ENCODE measurements around the gene SMARCAL1.
A peak's percentile ranks its signal among the peaks of the same experiment; 100 is the strongest.
"Not testable (repeated sequence)": the region's sequence is repeated elsewhere in the genome, so short reads cannot be mapped to it uniquely, and the experiment has no call there.

SMARCAL1 gene

DNA sequence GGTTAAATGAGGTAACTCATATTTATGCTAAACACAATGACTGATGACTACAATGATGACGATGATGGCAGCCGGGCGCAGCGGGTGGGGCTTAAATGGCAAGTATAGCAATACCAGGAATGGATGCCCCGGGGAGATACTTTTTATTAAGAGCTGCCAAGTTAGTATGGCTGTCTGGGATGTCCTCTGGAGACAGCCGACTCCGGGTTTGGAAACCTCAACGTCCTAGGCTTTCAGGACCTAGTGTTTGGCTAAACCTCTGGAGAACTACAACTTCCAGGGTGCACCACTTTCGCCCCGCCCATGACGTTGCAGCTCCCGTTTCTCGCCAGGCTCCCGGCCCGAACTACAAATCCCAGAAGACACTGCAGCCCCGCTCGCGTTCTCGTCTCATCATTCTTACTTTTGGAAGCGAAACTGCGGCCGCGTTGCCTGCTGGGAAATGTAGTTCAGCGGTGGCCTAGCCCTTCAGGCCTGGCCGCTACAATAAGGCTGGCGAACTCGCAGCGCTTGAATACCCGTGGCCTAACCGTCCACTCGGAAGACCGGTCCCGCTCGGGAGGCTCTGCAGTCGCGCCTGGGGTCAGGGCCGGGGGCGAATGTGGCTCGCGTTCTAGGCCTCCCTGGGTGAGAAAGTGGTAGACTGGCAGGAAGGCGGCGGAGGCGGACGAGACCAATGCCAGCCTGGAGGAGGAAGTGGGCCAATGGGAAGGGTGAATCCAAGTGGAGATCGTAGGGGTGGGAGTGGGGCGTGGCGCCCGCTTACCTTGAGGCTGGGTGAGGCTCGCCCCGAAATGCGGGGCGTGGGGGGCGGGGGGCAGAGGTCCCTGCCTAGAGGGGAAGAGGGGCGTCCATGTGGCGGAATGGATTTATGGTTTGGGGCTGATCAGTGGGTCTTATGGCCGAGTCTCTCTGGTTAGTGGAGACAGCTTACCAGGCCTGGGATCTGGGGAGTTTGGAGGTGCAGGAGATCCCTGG, at the start of gene SMARCAL1:
Gene SMARCAL1, plus strand, starts transcription at position 463 of the 978 bp plus-strand sequence. CDS start 2,221 bp downstream, outside the sequence.
- Mint-ChIP-seq H3K4me3 (peak within 1 kb of the TSS; percentile 92), H3K27me3 (no peaks in the 10 kb centered on the region), H3K9me3 (no peaks in the 10 kb centered on the region), H3K36me3 (ENCODE audit: low read depth) (peaks cover 19% of the 10 kb centered on the region), H3K27ac (peak within 1 kb of the TSS; percentile 90), H3K4me1 (ENCODE audit: low read depth) (peaks cover 17% of the 10 kb centered on the region)

DNA sequence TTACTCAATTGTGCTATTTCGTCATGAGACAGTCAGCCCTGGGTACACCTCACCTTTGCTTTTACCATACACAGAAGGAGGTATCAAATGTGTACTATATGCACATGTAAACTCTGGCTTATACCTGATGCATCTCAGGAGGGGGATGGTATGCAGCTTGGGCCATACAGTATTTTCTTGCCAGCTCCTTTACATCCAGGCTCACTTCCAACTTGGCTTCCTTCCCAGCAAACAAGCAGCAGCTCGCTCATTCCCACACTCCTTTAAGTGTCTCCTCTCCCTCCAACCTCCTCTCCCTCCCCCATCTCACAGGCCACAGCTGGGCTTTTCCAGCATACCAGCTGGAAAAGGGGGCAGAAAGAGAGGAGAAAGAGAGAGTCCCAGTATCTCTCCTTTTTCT, 49.6 kb upstream of the SMARCAL1 start:
- H3K4me1 Mint-ChIP-seq (ENCODE audit: low read depth): no peaks in the 10 kb centered on the region
- H3K36me3 Mint-ChIP-seq (ENCODE audit: low read depth): no peaks in the 10 kb centered on the region
- no peaks in the 10 kb centered on the region for H3K9me3 Mint-ChIP-seq
- no peak overlapping the region for H3K4me3 Mint-ChIP-seq
- H3K27me3 Mint-ChIP-seq: peaks cover 11% of the 10 kb centered on the region
- no peak overlapping the region for H3K27ac Mint-ChIP-seq

DNA sequence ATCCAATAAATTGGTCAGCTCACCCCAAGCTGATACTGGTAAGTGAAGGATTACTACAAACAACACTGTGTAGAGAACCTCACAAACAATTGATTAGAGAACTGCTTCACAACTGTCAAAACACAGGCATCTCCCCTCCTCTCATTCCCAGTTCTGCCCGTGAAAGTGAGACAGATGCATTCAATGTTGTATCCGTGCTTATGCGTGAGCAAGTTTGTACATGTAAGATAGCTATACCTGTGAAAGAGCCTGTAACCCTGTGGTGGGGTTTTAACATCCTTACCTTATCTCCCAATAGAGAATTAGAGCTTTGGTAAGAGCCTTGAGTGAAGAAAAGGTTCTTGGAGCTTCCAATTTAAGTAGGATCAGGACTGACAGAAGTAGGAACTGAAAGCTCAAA, 49.1 kb upstream of the SMARCAL1 start:
- H3K9me3 Mint-ChIP-seq: no peaks in the 10 kb centered on the region
- H3K27ac Mint-ChIP-seq: no peak overlapping the region
- H3K36me3 Mint-ChIP-seq (ENCODE audit: low read depth): no peaks in the 10 kb centered on the region
- no peaks in the 10 kb centered on the region for H3K4me1 Mint-ChIP-seq (ENCODE audit: low read depth)
- H3K4me3 Mint-ChIP-seq: no peak overlapping the region
- H3K27me3 Mint-ChIP-seq: peaks cover 11% of the 10 kb centered on the region

DNA sequence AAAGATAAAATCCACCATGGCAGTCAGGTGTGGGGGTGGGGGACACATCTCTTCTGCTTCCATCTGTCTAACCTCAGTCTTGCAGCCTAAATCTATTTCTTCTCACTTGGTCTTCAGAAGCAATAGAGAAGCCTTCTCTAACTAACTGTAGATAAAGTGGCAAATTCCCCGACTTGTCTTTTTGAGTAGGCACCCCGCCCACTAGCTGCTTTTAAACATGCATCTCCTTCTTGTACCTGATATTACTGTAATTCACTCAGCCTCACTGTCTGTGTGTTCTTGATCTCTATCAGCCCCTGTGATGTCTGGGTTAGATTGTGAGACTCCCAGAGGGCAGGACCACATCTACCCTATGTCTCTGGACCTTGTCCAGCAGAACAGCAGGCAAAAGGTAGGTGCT, 46.8 kb upstream of the SMARCAL1 start:
- Mint-ChIP-seq H3K27ac (no peak overlapping the region), H3K9me3 (no peaks in the 10 kb centered on the region), H3K27me3 (peaks cover 28% of the 10 kb centered on the region), H3K36me3 (ENCODE audit: low read depth) (no peaks in the 10 kb centered on the region), H3K4me3 (no peak overlapping the region), H3K4me1 (ENCODE audit: low read depth) (peaks cover 1% of the 10 kb centered on the region)

DNA sequence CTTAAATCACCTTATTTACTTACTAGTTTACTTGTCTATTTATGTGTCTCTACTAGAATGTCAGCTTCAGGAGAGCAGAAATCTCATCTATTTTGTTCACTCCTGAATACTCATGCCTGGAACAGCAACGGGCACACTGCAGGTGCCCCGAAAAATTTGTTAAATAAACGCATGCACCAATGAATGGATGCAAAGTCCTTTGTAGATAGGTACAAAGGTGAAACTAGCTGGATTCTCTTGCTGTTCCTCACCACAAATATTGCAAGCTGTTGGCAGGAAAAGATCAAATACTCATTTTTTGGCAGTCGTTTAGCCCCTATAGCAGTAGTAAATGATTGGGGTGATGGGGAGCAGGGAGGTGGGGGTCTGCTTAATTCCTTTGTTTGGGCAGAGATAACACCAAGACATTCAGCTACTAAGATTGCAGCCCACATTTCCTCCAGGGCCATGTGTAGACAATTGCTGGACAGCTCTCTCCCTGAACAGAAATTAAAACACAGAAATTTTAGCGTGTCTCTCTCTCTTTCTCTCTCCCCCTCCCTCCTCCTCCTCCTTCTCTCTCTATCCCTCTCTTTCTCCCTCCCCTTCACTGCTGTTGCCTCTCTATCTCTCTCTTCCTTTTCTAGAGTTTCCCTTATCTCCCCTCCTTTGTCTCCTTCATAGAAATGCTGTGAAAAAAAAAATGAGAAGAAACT, 45.4 kb upstream of the SMARCAL1 start:
- Mint-ChIP-seq H3K4me3 (no peak overlapping the region), H3K4me1 (ENCODE audit: low read depth) (peaks cover 8% of the 10 kb centered on the region), H3K27me3 (peaks cover 35% of the 10 kb centered on the region), H3K9me3 (no peaks in the 10 kb centered on the region), H3K27ac (no peak overlapping the region), H3K36me3 (ENCODE audit: low read depth) (no peaks in the 10 kb centered on the region)

DNA sequence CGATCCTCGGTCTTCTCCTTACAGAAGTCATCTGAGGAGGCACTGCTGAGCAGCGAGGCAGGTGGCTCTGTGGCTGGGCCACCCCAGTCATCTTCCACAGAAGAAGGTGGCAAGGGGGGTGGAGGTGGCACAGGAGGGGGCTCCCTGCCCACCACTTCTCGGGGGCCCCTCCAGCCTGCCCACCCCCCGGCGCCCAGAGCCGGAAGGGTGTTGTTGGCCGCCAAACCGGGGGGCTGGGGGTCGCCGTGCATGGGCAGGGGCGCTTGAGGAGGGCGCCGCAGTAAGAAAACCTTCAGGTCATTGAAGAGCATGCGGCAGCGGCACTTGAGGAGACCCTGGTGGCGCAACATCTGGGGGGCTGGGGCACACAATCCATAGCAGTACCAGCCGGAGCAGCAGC, 42.5 kb upstream of the SMARCAL1 start:
- H3K36me3 Mint-ChIP-seq (ENCODE audit: low read depth): no peaks in the 10 kb centered on the region
- H3K9me3 Mint-ChIP-seq: no peaks in the 10 kb centered on the region
- H3K4me1 Mint-ChIP-seq (ENCODE audit: low read depth): peaks cover 24% of the 10 kb centered on the region
- H3K27me3 Mint-ChIP-seq: peaks cover 56% of the 10 kb centered on the region
- no peak overlapping the region for H3K27ac Mint-ChIP-seq
- H3K4me3 Mint-ChIP-seq: no peak overlapping the region

DNA sequence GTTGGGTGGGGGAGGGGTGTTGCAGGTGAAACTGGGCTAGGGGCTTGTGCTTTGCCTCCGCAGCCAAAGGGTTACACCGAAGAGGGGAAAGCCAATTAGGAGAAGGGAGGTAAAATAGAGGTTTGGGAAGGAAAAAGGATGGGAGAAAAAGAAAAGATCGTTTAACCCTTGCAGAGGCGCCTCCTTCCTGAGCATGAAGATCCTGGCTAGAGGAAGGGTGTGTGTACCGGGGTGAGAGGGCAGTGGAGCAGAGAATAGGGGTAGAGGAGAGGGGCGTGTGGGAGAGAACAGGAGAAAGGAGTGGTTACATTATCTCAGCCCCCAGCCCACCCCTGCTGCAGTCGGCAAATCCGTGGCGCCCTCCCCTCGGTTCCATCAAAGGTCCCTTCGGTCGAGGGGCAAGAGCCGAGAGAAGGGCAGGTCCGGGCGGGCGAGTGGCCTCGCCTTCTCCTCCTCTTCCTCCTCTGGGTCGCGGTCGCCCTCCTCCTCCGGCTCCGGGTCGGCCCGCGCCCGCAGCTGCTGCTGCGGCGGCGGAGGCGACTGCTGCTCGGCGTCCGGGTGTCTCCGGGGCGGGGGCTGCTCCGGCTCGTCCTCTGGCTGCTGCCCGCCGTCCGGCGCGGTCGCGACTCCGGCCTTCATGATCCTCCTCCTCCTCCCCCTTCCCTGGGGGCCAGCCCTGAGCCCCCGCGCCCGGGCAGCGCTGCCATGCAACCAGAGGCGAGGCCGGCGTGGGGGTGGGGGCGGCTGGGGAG, 41.1 kb upstream of the SMARCAL1 start:
- Mint-ChIP-seq H3K4me1 (ENCODE audit: low read depth) (peaks cover 24% of the 10 kb centered on the region), H3K27me3 (peaks cover 56% of the 10 kb centered on the region), H3K36me3 (ENCODE audit: low read depth) (no peaks in the 10 kb centered on the region), H3K9me3 (no peaks in the 10 kb centered on the region), H3K4me3 (no peak overlapping the region), H3K27ac (no peak overlapping the region)

DNA sequence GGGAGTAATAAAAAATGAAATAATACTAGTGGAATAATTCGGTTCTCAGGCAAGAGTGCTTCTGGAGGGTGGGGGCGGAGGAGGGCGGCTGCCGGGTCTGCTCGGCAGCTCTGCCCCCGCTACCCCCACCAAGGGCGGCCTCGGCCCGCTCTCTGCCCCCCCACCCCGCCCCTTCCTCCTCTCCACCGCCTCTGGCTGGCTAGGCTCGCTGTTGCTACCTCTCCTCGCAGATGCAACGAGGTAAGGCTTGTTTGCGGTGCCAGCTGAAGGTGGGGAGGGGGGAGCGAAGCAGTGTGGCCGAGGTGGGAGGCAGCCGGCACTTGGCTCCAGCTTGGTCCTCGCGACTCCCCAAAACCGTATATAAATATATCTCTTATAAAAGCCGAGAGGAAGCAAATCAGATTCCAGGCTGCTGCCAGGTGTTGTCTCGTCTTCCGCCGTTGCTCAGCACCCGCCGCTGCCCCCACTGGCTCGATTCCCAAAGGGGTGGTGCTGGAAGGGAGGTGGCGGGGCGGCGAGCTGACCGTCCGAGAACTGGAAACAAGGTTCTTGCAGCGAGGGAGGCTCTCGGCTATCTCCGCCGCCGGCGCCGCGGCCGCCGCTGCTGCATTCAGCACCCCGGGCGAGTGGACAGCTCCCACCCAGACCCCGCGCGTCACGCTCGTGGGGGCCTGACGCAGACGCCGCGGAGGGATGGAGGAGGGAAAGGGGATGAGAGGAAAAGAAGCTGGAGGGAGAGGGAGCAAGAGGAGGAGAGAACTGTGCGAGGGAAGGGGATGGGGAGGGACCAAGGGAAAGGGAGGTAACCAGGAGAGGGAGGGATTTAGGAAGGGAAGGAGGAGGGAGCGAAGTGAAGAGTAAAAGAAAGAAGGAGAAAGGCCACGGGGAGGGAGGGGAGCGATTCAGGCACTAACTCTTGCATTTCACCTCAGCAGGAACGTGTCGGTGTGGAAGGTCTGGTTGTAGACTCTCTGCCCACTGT, 40.3 kb upstream of the SMARCAL1 start, which contains the start of gene MARCHF4:
Gene MARCHF4, minus strand, starts transcription at position 763 of the 982 bp plus-strand sequence. CDS start 2,223 bp downstream, outside the sequence.
- H3K4me1 Mint-ChIP-seq (ENCODE audit: low read depth): peaks cover 24% of the 10 kb centered on the region
- H3K27me3 Mint-ChIP-seq: peaks cover 49% of the 10 kb centered on the region
- H3K9me3 Mint-ChIP-seq: no peaks in the 10 kb centered on the region
- H3K36me3 Mint-ChIP-seq (ENCODE audit: low read depth): no peaks in the 10 kb centered on the region
- H3K27ac Mint-ChIP-seq: no peak within 1 kb of the TSS
- H3K4me3 Mint-ChIP-seq: peak within 1 kb of the TSS; percentile 37

DNA sequence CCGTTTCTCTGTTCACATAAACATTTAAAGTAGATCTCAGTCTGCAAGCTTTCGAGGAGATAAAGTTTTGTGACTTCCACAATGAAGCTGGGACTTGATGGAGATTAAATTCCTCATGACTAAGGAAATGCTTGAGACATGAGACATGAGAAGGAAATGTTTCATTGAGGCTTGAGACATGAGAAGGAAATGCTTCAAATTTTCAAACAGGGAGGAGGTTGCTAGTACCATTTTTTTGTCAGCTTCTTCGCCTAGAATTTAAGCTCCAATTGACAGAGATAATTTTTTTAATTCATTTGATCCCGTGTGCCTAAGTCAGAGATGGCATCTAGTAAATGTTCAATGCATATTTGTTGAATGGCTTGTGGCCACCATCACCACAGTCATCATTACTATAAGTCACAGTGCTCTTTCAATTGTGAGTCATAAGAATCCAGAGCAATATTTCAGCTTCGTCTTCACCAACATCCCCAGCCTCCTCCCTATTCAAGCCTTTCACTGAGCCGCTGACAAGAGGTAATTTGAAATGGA, 39.5 kb upstream of the SMARCAL1 start:
- H3K27me3 Mint-ChIP-seq: peaks cover 45% of the 10 kb centered on the region
- H3K36me3 Mint-ChIP-seq (ENCODE audit: low read depth): no peaks in the 10 kb centered on the region
- no peaks in the 10 kb centered on the region for H3K9me3 Mint-ChIP-seq
- H3K4me3 Mint-ChIP-seq: peak overlapping the region; percentile 31
- H3K4me1 Mint-ChIP-seq (ENCODE audit: low read depth): peaks cover 24% of the 10 kb centered on the region
- no peak overlapping the region for H3K27ac Mint-ChIP-seq

DNA sequence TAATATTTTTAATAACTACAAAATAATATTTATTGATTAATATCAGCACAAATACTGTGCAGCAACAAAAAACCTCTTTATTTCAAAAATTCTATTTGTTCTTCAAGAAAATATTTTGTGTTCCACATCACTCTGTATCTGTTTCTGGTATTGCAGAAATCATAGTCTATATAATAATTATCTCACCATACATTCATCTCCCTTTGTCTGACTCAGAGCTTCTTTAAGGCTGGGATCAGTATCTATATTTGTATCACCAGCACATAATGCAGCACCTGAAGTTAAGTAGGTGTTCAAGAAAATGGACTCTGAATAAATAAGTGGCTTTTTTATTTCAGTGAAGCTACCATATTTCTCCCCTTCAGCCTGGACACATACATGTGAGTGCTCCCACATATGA, 38.4 kb upstream of the SMARCAL1 start:
- H3K36me3 Mint-ChIP-seq (ENCODE audit: low read depth): no peaks in the 10 kb centered on the region
- no peak overlapping the region for H3K27ac Mint-ChIP-seq
- peaks cover 42% of the 10 kb centered on the region for H3K27me3 Mint-ChIP-seq
- no peaks in the 10 kb centered on the region for H3K9me3 Mint-ChIP-seq
- H3K4me3 Mint-ChIP-seq: no peak overlapping the region
- H3K4me1 Mint-ChIP-seq (ENCODE audit: low read depth): peaks cover 24% of the 10 kb centered on the region

DNA sequence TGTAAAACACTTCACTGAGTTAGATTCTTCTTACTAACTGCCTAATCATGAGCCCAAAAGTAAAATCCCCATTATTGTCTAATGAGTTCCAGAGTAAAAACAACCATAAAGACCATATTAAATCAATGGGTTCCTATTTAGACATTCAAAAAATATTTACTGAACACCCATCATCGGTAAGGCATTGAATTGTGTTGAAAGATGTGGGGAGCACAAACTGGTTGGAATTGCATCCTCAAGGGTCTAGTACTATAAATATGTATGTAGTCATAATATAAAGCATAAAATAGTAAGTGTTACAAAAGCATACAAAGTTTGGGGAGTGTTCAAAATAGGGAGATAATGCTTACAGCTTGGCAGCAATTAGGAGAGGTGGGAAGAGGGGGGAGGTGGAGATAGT, 37.0 kb upstream of the SMARCAL1 start:
- no peaks in the 10 kb centered on the region for H3K9me3 Mint-ChIP-seq
- no peak overlapping the region for H3K27ac Mint-ChIP-seq
- H3K4me1 Mint-ChIP-seq (ENCODE audit: low read depth): peaks cover 24% of the 10 kb centered on the region
- H3K36me3 Mint-ChIP-seq (ENCODE audit: low read depth): no peaks in the 10 kb centered on the region
- peaks cover 30% of the 10 kb centered on the region for H3K27me3 Mint-ChIP-seq
- H3K4me3 Mint-ChIP-seq: no peak overlapping the region

DNA sequence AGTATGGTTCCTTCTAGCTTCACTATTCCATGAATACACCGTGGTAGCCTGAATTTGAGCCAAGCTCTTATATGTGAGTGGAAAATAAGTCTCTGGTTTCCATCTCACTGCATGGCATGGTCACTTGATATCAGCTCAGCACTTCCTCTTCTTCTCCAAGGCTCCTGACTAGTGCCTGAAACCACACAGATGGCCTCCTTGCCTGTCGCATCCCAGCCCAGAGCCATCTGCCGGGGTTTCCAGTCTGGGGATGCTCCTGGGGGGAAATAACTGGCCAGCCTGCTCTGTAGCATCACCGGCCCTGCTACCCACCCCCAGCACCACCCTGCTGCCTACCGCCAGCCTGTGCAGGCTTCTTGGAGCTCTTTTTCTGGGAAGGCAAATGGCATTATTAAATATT, 32.3 kb upstream of the SMARCAL1 start:
- H3K4me3 Mint-ChIP-seq: no peak overlapping the region
- H3K27me3 Mint-ChIP-seq: no peaks in the 10 kb centered on the region
- H3K36me3 Mint-ChIP-seq (ENCODE audit: low read depth): no peaks in the 10 kb centered on the region
- H3K4me1 Mint-ChIP-seq (ENCODE audit: low read depth): no peaks in the 10 kb centered on the region
- no peak overlapping the region for H3K27ac Mint-ChIP-seq
- H3K9me3 Mint-ChIP-seq: no peaks in the 10 kb centered on the region

DNA sequence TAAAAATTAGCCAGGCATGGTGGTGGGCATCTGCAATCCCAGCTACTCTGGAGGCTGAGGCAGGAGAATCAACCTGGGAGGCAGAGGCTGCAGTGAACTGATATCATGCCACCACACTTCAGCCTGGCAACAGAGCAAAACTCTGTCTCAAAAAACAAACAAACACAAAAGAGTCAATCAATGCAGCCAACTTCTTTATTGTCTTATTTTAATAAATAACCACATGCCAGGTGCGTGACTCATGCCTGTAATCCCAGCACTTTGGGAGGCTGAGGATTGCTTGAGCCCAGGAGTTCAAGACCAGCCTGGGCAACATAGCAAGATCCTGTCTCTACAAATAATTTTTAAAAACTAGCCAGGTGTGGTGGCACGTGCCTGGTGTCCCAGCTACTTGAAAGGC, 27.9 kb upstream of the SMARCAL1 start:
- not testable (repeated sequence) for H3K27me3 Mint-ChIP-seq; H3K4me3 Mint-ChIP-seq; H3K36me3 Mint-ChIP-seq (ENCODE audit: low read depth); H3K27ac Mint-ChIP-seq; H3K9me3 Mint-ChIP-seq
- peaks cover 16% of the 10 kb centered on the region for H3K4me1 Mint-ChIP-seq (ENCODE audit: low read depth)

DNA sequence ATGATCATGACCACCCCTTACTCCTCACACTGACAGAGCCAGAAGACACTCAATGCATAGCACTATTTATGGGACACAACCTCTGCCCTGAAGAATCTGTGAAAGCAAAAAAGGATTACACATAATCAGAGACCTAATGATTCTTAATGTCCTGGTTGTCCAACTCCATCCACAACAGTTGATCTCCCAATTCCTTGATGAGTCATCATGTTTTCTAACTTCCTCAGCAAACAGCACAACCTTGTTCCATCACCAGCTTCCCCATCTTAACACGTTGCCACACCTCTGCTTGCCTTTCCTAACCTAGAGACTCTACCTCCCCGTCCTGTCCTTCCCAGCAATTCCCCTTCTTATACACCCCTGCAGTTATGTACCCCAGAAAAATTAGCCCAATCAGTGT, 26.8 kb upstream of the SMARCAL1 start:
- H3K36me3 Mint-ChIP-seq (ENCODE audit: low read depth): no peaks in the 10 kb centered on the region
- no peak overlapping the region for H3K4me3 Mint-ChIP-seq
- H3K27ac Mint-ChIP-seq: no peak overlapping the region
- H3K27me3 Mint-ChIP-seq: peaks cover 3% of the 10 kb centered on the region
- H3K9me3 Mint-ChIP-seq: peaks cover 8% of the 10 kb centered on the region
- peaks cover 16% of the 10 kb centered on the region for H3K4me1 Mint-ChIP-seq (ENCODE audit: low read depth)
